ENCODE measurements around the gene PAWR. TPM values are rescaled to one million over a fixed set of nuclear protein-coding genes. Genes with fewer than 3 reads are reported as not detected.

The PAWR gene
- total and polyA plus RNA-seq, 8 donors: 51.0 to 86.2 (median 68.3) TPM

DNA sequence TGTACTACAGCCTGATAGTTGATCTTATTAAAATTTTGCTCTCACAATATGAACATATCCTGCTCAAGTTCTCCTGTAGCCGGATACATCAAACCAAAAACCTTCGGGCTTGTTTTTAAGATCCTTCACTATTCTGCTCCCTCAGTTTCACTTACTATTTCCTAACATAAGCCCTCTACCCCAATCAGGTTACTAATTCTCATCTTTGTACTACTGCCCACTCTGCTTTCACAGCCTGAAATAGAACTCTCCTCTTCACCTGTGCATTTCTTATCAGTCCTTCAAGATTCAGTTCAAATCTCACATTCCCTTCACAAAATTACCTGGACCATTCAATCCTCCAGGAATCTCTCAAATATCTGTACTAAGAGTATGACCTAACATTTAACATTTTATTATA is 14.2 kb downstream of the PAWR start:
- intact Hi-C loops (cut with DNase I): no loop called here
- no peaks in the 10 kb centered on the region for H3K9me3 ChIP-seq
- no peaks in the 10 kb centered on the region for H3K27me3 ChIP-seq
- H3K4me3 ChIP-seq: no peak overlapping the region
- no peak for TF ChIP-seq CTCF (IDR thresholded peaks at IDR 0.05)
- no peaks in the 10 kb centered on the region for H3K36me3 ChIP-seq
- no peak overlapping the region for H3K27ac ChIP-seq
- no peak for ATAC-seq
- DNase-seq: no peak
- no peaks in the 10 kb centered on the region for H3K4me1 ChIP-seq

- ATAC-seq (no peak), DNase-seq (no peak)
- no peak overlapping the region for H3K4me3 ChIP-seq
- H3K27ac ChIP-seq: no peak overlapping the region
- intact Hi-C loops (cut with DNase I): no loop called here
- no peak for TF ChIP-seq CTCF (IDR thresholded peaks at IDR 0.05)
- H3K36me3 ChIP-seq: no peaks in the 10 kb centered on the region
- H3K27me3 ChIP-seq: no peaks in the 10 kb centered on the region
- no peaks in the 10 kb centered on the region for H3K4me1 ChIP-seq
- no peaks in the 10 kb centered on the region for H3K9me3 ChIP-seq
Measured at GRCh38 chr12:79674629-79675028, 16.1 kb downstream of the PAWR start.

GRCh38 chr12:79673354-79673753 is 17.4 kb downstream of the PAWR start:
- H3K36me3 ChIP-seq: no peaks in the 10 kb centered on the region
- DNase-seq: no peak
- H3K27me3 ChIP-seq: no peaks in the 10 kb centered on the region
- no peak for TF ChIP-seq CTCF (IDR thresholded peaks at IDR 0.05)
- ATAC-seq: no peak
- H3K27ac ChIP-seq: no peak overlapping the region
- H3K4me3 ChIP-seq: no peak overlapping the region
- H3K9me3 ChIP-seq: no peaks in the 10 kb centered on the region
- no peaks in the 10 kb centered on the region for H3K4me1 ChIP-seq
- intact Hi-C loops (cut with DNase I): no loop called here

DNA sequence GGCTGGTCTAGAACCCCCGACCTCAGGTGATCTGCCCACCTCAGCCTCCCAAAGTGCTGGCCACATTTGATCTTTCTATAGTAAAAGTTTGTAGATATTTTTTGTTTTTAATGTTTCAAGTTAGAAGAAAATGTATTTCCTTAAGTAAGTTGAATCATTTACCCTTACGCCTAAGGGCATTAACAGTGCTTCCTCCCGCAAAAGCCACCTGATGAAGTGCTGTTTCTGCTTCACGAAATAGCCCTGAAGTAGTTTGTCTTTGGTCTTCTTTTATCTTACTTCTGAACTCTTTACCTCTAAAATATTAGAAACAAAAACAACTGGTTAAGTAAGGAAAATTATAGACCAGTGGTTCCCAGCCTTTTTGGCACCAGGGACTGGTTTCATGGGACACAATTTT is 22.7 kb downstream of the PAWR start:
- no peak overlapping the region for H3K27ac ChIP-seq
- H3K27me3 ChIP-seq: no peaks in the 10 kb centered on the region
- intact Hi-C loops (cut with DNase I): no loop called here
- ATAC-seq (no peak), DNase-seq (no peak)
- H3K36me3 ChIP-seq: no peaks in the 10 kb centered on the region
- H3K4me1 ChIP-seq: no peaks in the 10 kb centered on the region
- TF ChIP-seq CTCF (IDR thresholded peaks at IDR 0.05): no peak
- H3K4me3 ChIP-seq: no peak overlapping the region
- H3K9me3 ChIP-seq: no peaks in the 10 kb centered on the region

- ATAC-seq: no peak
- Histone ChIP-seq H3K36me3 (no peaks in the 10 kb centered on the region), H3K27me3 (no peaks in the 10 kb centered on the region), H3K9me3 (no peaks in the 10 kb centered on the region), H3K4me1 (no peaks in the 10 kb centered on the region), H3K27ac (no peak overlapping the region), H3K4me3 (no peak overlapping the region)
- no peak for DNase-seq
- TF ChIP-seq CTCF (IDR thresholded peaks at IDR 0.05): no peak
- intact Hi-C loops (cut with DNase I): no loop called here
Measured at GRCh38 chr12:79665212-79665887, 25.4 kb downstream of the PAWR start.

Measured in left lung (tissue), 10 donors.